Activated CD4-positive, alpha-beta T cell treated with anti-CD3 and anti-CD28 coated beads, Interleukin-10, Interleukin-2, amounts not matched to agents 100 ng/mL and 50 ng/mL, durations not matched to agents 16 hours and 8 hours (primary cell): ENCODE data around the gene PDGFRA.
"Not testable (repeated sequence)": the region's sequence is repeated elsewhere in the genome, so short reads cannot be mapped to it uniquely, and the experiment has no call there.

Experiments
- DNase-seq: peaks from one replicate; pipeline ENCODE4 v3.0.0-alpha.2; 2020

PDGFRA gene

DNA sequence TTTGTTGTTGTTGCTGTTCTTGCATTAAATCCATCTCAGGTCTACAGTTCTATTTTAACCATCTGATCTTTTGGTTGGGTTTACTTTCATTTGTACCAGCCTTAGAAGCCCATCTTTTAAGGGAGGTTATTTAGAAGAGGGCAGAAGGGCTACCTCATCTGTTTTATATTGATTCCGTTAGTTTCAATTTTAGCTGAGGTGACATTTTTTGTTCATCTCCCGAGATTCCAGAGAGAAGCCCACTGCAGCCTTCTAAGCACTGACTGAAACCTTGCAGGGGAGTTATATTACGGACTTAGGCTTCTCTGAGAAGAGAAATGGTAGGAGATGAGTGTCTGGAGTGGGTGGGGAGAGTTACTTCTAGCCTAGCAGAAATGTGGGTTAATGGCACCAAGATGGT, 101.8 kb downstream of the PDGFRA start:
- DNase-seq: no peak

DNA sequence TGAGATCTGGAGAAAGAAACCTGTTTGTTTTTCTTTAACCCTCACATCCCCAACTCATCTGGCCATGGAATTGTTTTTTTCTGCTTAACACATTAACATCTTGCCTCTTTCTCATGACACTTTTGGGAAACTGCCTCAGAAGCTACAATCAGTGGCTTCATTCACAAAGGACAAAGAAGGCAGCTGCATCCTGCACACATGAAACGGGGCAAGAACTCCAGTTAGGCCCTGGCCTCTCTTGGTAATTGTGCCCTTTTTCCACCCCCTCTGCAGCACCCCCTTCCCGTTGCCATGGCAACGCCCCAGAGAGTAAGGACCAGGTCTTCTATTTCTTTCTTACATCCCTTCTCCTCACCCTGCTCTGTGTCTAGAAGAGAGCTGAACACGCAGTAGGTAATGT, 103.4 kb downstream of the PDGFRA start:
- no peak for DNase-seq

DNA sequence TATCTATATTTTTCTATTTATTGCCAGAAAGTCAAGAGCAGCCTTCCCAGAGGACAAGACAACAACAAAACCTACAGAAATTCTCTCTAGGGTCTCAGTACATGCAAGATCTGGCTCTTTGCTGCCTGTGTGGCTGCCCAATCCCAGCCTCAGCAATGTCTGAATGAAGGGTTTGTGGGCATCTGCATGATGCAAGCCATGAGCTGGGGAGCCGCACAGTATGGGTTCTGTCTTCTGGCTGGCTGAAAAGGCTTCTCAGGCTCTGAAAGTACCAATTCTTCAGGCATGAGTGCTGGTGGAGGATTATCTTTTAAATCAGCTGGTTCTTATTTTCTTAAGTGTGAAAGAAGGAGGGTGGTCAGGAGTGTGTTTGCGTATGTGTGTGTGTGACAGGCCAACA, 104.6 kb downstream of the PDGFRA start:
- no peak for DNase-seq

DNA sequence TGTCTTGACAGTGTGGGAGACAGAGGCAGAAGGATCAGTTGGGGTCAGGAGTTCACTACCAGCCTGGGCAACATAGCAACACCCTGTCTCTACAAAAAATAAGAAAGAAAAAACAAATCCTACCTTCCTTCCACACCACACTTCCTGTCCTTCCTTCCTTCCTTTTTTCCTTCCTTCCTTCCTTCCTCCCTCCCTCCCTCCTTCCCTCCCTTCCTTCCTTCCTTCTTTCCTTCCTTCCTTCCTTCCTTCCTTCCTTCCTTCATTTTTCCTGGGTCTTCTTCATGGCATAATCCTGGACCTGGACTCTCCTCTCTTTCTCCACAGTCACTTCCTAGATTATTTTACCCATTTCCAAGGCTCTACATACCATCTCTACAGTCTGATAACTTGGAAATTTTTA, 105.7 kb downstream of the PDGFRA start:
- DNase-seq: not testable (repeated sequence)

DNA sequence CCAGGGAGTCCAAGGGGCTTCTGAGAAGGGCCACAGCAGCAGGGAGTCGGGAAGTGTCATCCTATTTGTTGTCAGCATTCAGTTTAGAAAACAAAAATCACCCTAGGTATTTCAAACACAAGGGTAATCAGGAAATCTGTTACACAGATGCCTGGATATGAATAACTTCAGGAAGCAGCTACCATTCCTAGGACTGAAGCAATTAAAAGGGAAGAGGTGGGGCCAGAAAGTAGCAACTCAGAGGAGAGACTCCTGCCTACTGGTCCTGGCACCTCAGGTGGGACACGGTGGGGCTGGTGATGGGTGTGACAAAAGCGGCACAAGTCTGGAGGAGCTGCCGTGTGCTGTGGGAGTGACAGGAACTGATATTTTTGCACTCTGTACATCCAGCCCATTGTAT, 107.9 kb downstream of the PDGFRA start:
- DNase-seq: no peak

DNA sequence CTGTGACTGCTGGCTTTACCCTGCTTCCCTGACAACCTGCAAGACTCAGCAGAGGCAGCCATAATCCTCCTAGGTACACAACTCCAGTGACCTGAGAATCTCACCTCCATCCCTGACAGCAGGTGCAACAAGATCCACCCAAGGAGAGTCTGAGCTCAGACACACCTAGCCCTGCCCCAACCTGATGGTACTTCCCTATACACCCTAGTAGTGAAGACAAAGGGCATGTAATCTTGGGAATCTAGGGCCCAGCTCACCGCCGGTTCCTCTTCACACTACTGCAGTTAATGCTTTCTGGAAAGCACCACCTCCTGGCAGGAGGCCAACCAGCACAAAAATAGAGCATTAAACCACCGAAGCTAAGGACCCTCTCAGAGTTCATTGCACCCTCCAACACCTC, 113.0 kb downstream of the PDGFRA start:
- DNase-seq: not testable (repeated sequence)
